HG03432 (cell line): Measurements from ENCODE around the gene RALGPS1.
"Not testable (repeated sequence)": the region's sequence is repeated elsewhere in the genome, so short reads cannot be mapped to it uniquely, and the experiment has no call there.

Experiments used
- ATAC-seq: cut with Tn5 transposase; IDR thresholded peaks from one replicate; pipeline ENCODE4 v1.9.1; 2021; ENCODE audit warnings: mild to moderate bottlenecking, moderate library complexity; ENCODE audit not compliant: unreplicated experiment

Gene RALGPS1

GRCh38 chr9:127132921-127133647, 218.5 kb downstream of the RALGPS1 start:
- ATAC-seq = no peak

DNA sequence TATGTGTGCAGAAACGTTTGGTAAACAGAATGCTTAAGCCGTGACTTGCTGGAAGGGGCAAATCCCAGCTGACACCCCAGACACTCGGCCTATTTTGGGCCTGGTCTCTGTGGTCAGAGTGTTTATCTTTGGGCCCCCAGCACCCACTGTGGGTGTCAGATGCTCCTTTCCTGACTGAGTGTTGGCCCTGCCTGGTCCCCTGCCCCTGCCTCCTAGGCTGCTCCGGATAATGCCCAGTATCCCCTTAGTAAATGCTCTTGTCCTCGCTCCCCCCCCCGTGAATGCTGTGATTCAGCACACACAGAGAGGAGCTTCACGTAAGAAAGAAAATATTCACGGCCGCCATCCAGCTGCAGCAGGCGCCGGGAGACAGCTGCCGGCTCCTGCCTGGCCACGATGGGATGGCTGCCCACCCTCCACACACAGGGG, 219.2 kb downstream of the RALGPS1 start:
- no peak for ATAC-seq

DNA sequence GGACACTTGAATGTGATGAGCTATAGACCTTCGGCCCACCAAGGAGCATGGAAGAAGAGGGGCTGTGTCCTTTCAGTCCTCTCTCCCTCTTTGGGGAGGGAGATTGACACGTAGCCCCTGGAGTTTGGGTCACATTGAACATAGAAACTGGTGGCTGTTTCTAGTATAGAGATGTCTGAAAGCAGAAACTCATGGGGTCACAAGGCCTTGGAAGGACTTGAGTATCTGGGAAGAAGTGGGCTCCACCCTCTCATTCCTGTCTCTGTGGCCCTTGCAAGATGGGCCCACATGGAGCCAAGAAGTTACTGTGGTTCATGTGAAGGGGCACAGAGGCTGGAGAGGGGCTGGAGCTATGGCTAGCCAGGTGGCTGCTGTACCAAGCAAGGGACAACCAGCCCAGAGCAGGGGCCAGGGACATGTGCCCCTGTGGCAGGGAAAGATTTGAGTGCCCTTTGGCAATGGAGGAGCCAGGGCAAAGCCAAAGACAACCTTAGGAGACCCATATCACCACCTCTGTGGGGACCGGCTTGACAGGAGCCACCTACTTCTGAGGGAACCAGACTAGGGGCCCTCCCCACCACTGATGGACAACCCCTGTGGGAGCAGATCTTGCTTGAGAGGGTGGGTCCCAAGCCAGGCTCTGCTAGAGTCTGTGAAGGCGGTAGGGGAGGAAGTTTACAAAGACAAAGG, 220.6 kb downstream of the RALGPS1 start:
- ATAC-seq = no peak

GRCh38 chr9:127136081-127136879, 221.7 kb downstream of the RALGPS1 start:
- ATAC-seq = no peak

- no peak for ATAC-seq
Measured at GRCh38 chr9:127136880-127137639, 222.5 kb downstream of the RALGPS1 start.

- ATAC-seq = no peak
Measured at GRCh38 chr9:127137640-127138360, 223.2 kb downstream of the RALGPS1 start.

DNA sequence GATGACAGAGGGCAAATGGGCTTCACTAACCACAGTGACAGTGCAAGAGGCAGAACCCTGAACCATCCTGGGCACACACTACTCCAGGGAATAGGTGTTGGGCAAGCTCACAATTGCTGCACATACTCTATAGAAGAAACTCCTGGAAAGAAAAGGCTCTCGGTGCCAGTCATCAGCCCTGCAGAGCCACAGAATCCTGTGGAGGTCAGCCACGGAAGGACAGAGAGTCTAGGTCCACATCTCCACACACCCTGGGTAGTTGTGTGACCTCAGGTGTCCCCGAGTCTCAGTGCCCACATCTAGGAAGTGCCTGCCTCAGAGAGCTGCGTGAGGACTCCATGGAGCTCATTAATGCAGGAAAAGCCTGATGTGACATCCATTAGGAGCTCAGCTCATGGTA, 223.9 kb downstream of the RALGPS1 start:
- no peak for ATAC-seq

GRCh38 chr9:127139071-127139731, 224.6 kb downstream of the RALGPS1 start:
- ATAC-seq = no peak

DNA sequence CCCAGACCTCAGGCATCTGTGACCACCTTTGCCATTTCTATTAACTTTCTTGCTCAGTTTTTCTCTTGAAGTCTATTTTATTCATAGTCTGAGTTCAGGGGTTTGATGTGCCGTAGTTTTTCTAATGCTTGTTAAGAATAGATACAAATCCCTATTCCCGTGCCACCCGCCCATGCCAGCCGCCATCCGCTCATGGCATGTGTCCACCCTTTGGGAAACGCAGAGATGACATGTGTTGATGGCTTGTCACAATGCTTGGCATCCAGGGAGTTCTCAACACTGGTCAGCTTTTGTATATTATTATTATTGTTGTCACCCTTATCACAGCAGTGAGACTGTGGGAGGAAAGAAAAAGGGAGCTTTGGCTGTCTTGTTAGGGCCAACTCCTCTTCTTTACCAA, 225.2 kb downstream of the RALGPS1 start:
- ATAC-seq = no peak

GRCh38 chr9:127140181-127140580, 225.6 kb downstream of the RALGPS1 start:
- ATAC-seq = no peak

GRCh38 chr9:127140842-127141675, 226.5 kb downstream of the RALGPS1 start:
- no peak for ATAC-seq

DNA sequence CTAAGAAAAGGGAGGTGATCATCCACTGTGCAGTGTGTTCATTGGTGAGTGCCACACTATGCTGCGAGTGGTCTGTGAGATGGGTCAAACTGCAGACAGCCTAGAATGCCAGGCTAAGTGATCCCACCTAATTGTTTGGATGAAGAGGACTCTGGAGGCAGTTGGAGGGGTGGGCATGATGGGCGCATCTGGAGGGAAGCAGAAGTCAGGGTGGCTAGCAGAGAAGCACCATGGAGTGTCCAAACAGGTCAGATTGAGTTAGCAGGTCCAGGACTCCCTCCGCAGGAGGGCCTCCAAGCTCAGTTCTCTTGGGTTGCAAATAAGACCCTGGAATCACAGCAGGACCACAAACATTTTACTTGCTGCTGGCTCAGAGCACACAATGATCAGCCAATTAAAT, 227.7 kb downstream of the RALGPS1 start:
- no peak for ATAC-seq

DNA sequence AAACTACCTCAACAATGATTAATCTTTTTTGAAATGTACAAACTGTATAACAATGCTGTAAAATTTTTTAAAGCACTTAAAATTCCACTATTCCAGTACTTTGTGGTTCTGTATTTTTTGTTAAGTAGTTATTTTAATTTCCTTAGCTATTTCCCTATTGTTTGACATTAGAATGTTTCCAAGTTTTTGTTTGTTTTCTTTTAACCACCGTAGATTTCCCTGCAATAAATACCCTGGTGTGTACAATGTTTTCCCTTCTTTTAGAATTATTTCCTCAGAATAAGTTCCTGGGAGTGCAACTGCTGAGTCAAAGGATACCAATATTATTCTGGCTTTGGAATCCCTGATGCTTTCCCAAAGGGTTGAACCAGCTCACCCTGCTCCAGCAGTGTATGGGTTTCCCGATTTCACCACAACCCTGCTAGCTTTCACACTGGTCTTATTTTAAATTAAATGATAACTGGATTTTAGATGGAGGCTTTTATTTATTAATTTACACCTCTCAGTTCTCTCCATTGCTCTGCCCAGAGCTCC, 228.4 kb downstream of the RALGPS1 start:
- ATAC-seq = no peak

DNA sequence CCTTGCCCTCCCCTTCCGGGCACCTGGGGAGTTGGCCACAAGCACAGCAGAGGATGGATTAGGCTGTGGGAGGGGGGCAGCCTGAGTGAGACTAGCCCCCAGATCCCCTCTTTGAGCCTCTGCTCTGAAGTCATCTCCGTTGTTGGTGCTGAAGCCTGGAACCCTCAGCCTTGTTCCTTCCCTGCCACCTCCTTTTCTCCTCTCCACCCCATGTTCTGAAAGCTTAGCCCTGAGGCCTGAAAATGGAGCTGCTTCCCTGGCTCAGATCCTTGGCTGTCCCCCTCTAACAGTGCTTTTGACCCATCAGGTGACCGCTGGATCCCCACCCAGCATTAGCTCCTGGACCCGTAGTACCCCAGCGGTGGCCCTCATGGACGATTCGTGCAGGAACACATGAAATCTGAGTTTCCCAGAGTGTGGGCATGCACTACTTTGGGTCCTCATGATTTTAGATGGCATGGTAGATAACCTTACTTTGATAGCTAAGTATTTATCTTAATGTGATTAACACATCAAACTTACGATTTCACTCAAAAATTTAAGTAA, 229.4 kb downstream of the RALGPS1 start:
- ATAC-seq = no peak

GRCh38 chr9:127144670-127145445, 230.3 kb downstream of the RALGPS1 start:
- no peak for ATAC-seq

- ATAC-seq = not testable (repeated sequence)
Measured at GRCh38 chr9:127146841-127147240, 232.3 kb downstream of the RALGPS1 start.

DNA sequence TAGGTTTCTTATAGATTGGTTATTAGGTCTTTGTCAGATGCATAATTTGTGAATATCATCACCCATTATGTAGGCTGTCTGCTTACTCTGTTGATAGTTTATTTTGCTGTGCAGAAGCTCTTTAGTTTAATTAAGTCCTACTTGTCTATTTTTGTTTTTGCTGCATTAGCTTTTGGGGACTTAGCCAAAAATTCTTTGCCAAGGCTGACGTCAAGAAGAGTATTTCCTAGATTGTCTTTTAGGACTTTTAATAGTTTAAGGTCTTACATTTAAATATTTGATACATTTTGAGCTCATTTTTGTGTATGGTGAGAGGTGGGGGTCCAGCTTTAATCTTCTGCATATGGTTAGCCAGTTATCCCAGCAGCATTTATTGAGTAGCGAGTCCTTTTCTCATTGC, 232.7 kb downstream of the RALGPS1 start:
- ATAC-seq = no peak

DNA sequence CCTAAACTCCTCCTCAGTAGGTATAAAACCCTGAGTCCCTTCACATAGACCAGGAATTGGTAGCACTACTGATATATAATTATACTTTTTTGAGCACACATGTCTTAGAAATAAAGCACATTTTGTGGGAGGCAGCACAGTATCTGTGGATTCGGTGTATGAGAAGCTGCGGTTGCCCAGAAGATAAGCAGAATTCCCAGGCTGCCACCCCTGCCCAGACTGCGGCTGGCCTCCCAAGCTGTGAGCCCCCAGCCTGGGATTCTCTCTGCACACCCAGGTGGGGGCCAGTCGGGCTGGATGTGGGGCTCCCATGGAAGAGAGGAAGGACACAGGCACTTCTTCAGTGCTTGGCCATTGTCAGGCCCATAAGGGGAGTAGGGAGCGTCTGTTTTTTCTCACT, 233.4 kb downstream of the RALGPS1 start:
- ATAC-seq = no peak
